GM12878 (cell line): Measurements from ENCODE around the gene OGFOD3. TPM values are rescaled to one million over a fixed set of nuclear protein-coding genes. Genes with fewer than 3 reads are reported as not detected.

Source experiments
- ATAC-seq: fragments of 200-7000 bp; cut with Tn5 transposase; 3 replicates; pipeline ENCODE4 v1.9.1; 2020; ENCODE audit warnings: mild to moderate bottlenecking, moderate library complexity
- BruUV-seq: library from RNA; stranded (reverse); fragments of 400-500 nt; replicated peaks from 2 replicates; lab custom pipeline; 2021; lab: Mats Ljungman, UMichigan
- CTCF ChIA-PET: fragments of 300-600 bp; sonication (Branson Sonifier 250); formaldehyde crosslinking; extraction: SDS; loops from one replicate; lab custom pipeline; 2021; ENCODE audit warnings: inconsistent platforms; lab: Yijun Ruan, JAX
- POLR2A ChIA-PET: fragments of 350-600 bp; formaldehyde crosslinking; extraction: SDS; loops from one replicate; lab custom pipeline; 2021; ENCODE audit warnings: inconsistent platforms; lab: Charles Lee
- RAD21 ChIA-PET: fragments of 300-600 bp; sonication (Branson Sonifier 250); formaldehyde crosslinking; loops from one replicate; lab custom pipeline; 2023; ENCODE audit warnings: antibody characterized with exemption; ENCODE audit not compliant: unreplicated experiment; lab: Charles Lee
- SMC1A ChIA-PET: fragments of 300-600 bp; sonication (Branson Sonifier 250); formaldehyde crosslinking; loops from one replicate; lab custom pipeline; 2023; ENCODE audit not compliant: unreplicated experiment, uncharacterized antibody; lab: Charles Lee
- DNase-seq: peaks from one replicate; pipeline ENCODE4 v3.0.0-alpha.2; 2011; ENCODE audit warnings: low read depth, low spot score
- FAIRE-seq: peaks from 3 replicates; lab custom pipeline; 2011; peaks lifted over from hg19 to GRCh38; lab: Jason Lieb, UNC
- H2AFZ ChIP-seq: 2 replicates; pipeline ENCODE4 v1.6.0; 2011; ENCODE audit warnings: low read depth, low read length, control low read depth; ENCODE audit not compliant: control insufficient read depth
- H3K27ac ChIP-seq: 2 replicates; pipeline ENCODE4 v1.5.1; 2011; ENCODE audit warnings: control low read depth; ENCODE audit not compliant: control insufficient read depth, insufficient read depth
- H3K27me3 ChIP-seq, 2 experiments: replicated peaks in 1 of 2; 2 replicates each; pipeline versions ENCODE4 v1.6.0 to v1.6.1; 2011; ENCODE audit warnings: low read length in 1 of 2; ENCODE audit not compliant: control insufficient read depth in 2 of 2, insufficient read depth in 2 of 2
- H3K36me3 ChIP-seq, 2 experiments: 2 replicates each; pipeline ENCODE4 v1.5.1; 2011; ENCODE audit warnings: low read length in 1 of 2; ENCODE audit not compliant: control insufficient read depth in 2 of 2, insufficient read depth in 2 of 2
- H3K4me1 ChIP-seq: 2 replicates; pipeline ENCODE4 v1.6.1; 2011; ENCODE audit warnings: mild to moderate bottlenecking, low read length, moderate library complexity, mixed read lengths; ENCODE audit not compliant: control insufficient read depth, insufficient read depth
- H3K4me2 ChIP-seq: 2 replicates; pipeline ENCODE4 v1.6.0; 2011; ENCODE audit warnings: control low read depth; ENCODE audit not compliant: control insufficient read depth, insufficient read depth
- H3K4me3 ChIP-seq: fragments of 200-600 bp; sonication (generic); 2 replicates; pipeline ENCODE4 v1.5.1; 2016
- H3K79me2 ChIP-seq: 2 replicates; pipeline ENCODE4 v1.6.0; 2011; ENCODE audit warnings: low read length; ENCODE audit not compliant: control insufficient read depth, insufficient read depth
- H3K9ac ChIP-seq: 2 replicates; pipeline ENCODE4 v1.8.0; 2011; ENCODE audit warnings: low read length, control low read depth, mixed read lengths; ENCODE audit not compliant: control insufficient read depth, insufficient read depth
- H3K9me3 ChIP-seq: replicated peaks from 3 replicates; pipeline ENCODE4 v1.5.1; 2011; ENCODE audit warnings: mild to moderate bottlenecking, low read length; ENCODE audit not compliant: control insufficient read depth, insufficient read depth
- H4K20me1 ChIP-seq: 2 replicates; pipeline ENCODE4 v1.6.0; 2011; ENCODE audit not compliant: control insufficient read depth, insufficient read depth
- BCLAF1 ChIP-seq: fragments of 450-650 bp; IDR thresholded peaks from 2 replicates; pipeline ENCODE4 v1.6.1; 2017; ENCODE audit warnings: antibody characterized with exemption, mild to moderate bottlenecking, moderate library complexity
- HDGF ChIP-seq: fragments of 450-650 bp; IDR thresholded peaks from 2 replicates; pipeline ENCODE4 v1.6.1; 2016; ENCODE audit warnings: antibody characterized with exemption
- MTA3 ChIP-seq: IDR thresholded peaks from 2 replicates; pipeline ENCODE4 v1.6.1; 2012; ENCODE audit warnings: low read length, inconsistent platforms, borderline replicate concordance
- USF1 ChIP-seq: IDR thresholded peaks from 2 replicates; pipeline ENCODE4 v1.6.1; 2011; ENCODE audit warnings: borderline replicate concordance, low read depth, mild to moderate bottlenecking, moderate library complexity, mixed read lengths, low read length; ENCODE audit not compliant: insufficient read depth; ENCODE audit errors: extremely low read length
- YY1 ChIP-seq: IDR thresholded peaks from 2 replicates; pipeline ENCODE4 v1.6.1; 2011; ENCODE audit warnings: low read depth, mild to moderate bottlenecking, low read length
- ZBTB40 ChIP-seq: fragments of 450-650 bp; IDR thresholded peaks from 2 replicates; pipeline ENCODE4 v1.6.1; 2016; ENCODE audit warnings: mild to moderate bottlenecking, moderate library complexity, borderline replicate concordance
- WGBS: methylation state at CpG from one replicate; pipeline ENCODE4 v1.1.6; 2016; ENCODE audit warnings: low lambda C conversion rate; ENCODE audit not compliant: insufficient replicate concordance, insufficient coverage; ENCODE audit errors: missing lambda C conversion rate; 5-methylcytosine and 5-hydroxymethylcytosine counted together
- in situ Hi-C: fragments of 300-500 bp; cut with MboI; formaldehyde crosslinking; loops from 9 replicates; pipeline ENCODE4 v1.14.3; 2018; ENCODE audit warnings: mixed read lengths
- intact Hi-C: fragments of 100-400 bp; cut with micrococcal nuclease; formaldehyde crosslinking; loops from one replicate; pipeline ENCODE4 v1.14.2; 2022; ENCODE audit not compliant: unreplicated experiment
- polyA plus RNA-seq, 11 experiments: library from polyadenylated mRNA; depleted of rRNA in 4 of 11; unstranded in 6 of 11; stranded (reverse) in 5 of 11; fragments of >200 nt; fragmentation: Nextera tagmentation in 4 of 11; fragmentation: Illumina TruSeq in 1 of 11; extraction: Ambion mirVana in 4 of 11; extraction: Trizol in 1 of 11; gene quantifications; 1 replicate in 1 of 11; 2 replicates in 10 of 11; pipeline versions ENCODE4 v1.2.1 to v1.2.3, GENCODE V29; 2011 to 2016; ENCODE audit warnings: inconsistent platforms in 2 of 11, missing spikeins in 2 of 11, low read depth in 1 of 11
- total RNA-seq, 4 experiments: library from RNA; depleted of rRNA in 3 of 4; stranded (reverse); fragments of >200 nt in 3 of 4; fragmentation: Illumina TruSeq in 1 of 4; extraction: Trizol in 1 of 4; gene quantifications; 2 replicates each; pipeline versions ENCODE4 v1.2.1 to v1.2.3, GENCODE V29; 2013 to 2021

Gene OGFOD3
- total and polyA plus RNA-seq, 10 of the 15 experiments (the other 5 are each of a cell fraction or from before 2014, with no cell fraction given): 0.48 to 28.4 (median 18.3) TPM

GRCh38 chr17:82463391-82463790, 45.0 kb upstream of the OGFOD3 start:
- no peak overlapping the region for H3K4me2 ChIP-seq
- H3K9ac ChIP-seq: no peak overlapping the region
- H2AFZ ChIP-seq: no peak overlapping the region
- ChIA-PET SMC1A (interaction anchor here (1.0 kb wide), 1 partner anchor 13 kb away, joined by 3 read pairs; no protein-coding TSS in a partner anchor), POLR2A (interaction anchor here (0.5 kb wide), 1 partner anchor 308 kb away, joined by 4 read pairs; no protein-coding TSS in a partner anchor), RAD21 (no interaction called here), CTCF (interaction anchor here (0.6 to 1.2 kb wide), 2 partner anchors 86 to 209 kb away, joined by 3 to 5 read pairs; no protein-coding TSS in a partner anchor)
- no peaks in the 10 kb centered on the region for H3K4me1 ChIP-seq
- FAIRE-seq (no peak), ATAC-seq (no peak), DNase-seq (no peak)
- BruUV-seq: no TSS peak
- H3K9me3 ChIP-seq: no peaks in the 10 kb centered on the region
- TF ChIP-seq BCLAF1 (no peak), ZBTB40 (no peak), YY1 (no peak), MTA3 (no peak), HDGF (no peak), USF1 (no peak)
- intact Hi-C loops: no loop called here
- H3K4me3 ChIP-seq: no peak overlapping the region
- no peak overlapping the region for H3K27ac ChIP-seq
- H3K36me3 ChIP-seq: peaks cover 17 to 54% of the 10 kb centered on the region in 2 experiments
- in situ Hi-C loops: no loop called here
- peaks cover 10% of the 10 kb centered on the region for H3K79me2 ChIP-seq
- no peaks in the 10 kb centered on the region; the same call in 1 of the 2 replicates for H4K20me1 ChIP-seq
- WGBS: 91% methylated on average over 6 of the region's 6 CpGs
- H3K27me3 ChIP-seq: no peaks in the 10 kb centered on the region
